Stimulated activated CD4-positive, alpha-beta T cell treated with anti-CD3 and anti-CD28 coated beads, TNF-alpha, amount 100 ng/mL, for 1 hour (primary cell): ENCODE data around the gene CAB39.

Source experiments
- DNase-seq, 3 donors: peaks; one replicate each; pipeline ENCODE4 v3.0.0-alpha.2; 2020; ENCODE audit warnings: low read depth in 3 of 3, low spot score in 1 of 3

The CAB39 gene

GRCh38 chr2:230849633-230850357 lies 137.2 kb downstream of the CAB39 start:
- DNase-seq: peak; percentile 27 to 72 (median 38)

- no peak for DNase-seq
Observed at GRCh38 chr2:230850358-230850658, 137.7 kb downstream of the CAB39 start.

GRCh38 chr2:230852113-230852512 lies 139.5 kb downstream of the CAB39 start:
- no peak for DNase-seq

GRCh38 chr2:230861552-230862255 lies 149.1 kb downstream of the CAB39 start:
- DNase-seq: no peak

- DNase-seq: no peak
Observed at GRCh38 chr2:230862292-230862691, 149.7 kb downstream of the CAB39 start.

- no peak for DNase-seq
Observed at GRCh38 chr2:230863031-230863430, 150.4 kb downstream of the CAB39 start.

GRCh38 chr2:230863442-230864121 lies 150.9 kb downstream of the CAB39 start:
- no peak for DNase-seq

- DNase-seq: no peak
Observed at GRCh38 chr2:230864122-230864604, 151.5 kb downstream of the CAB39 start.

GRCh38 chr2:230864605-230865306 lies 152.1 kb downstream of the CAB39 start, which contains the start of gene ITM2C:
Gene ITM2C (plus strand): TSS chr2:230864942. CDS start chr2:230865026, 84 bp downstream.
- peak; percentile 24 to 60 (median 46) for DNase-seq

GRCh38 chr2:230865307-230865765 lies 152.7 kb downstream of the CAB39 start:
- DNase-seq: no peak

- no peak for DNase-seq
Observed at GRCh38 chr2:230865766-230866755, 153.4 kb downstream of the CAB39 start.

- peak in 2 of 3 donors; percentile 39 to 42 for DNase-seq
Observed at GRCh38 chr2:230866756-230867523, 154.3 kb downstream of the CAB39 start.

GRCh38 chr2:230868161-230868946 lies 155.7 kb downstream of the CAB39 start:
- DNase-seq: no peak

GRCh38 chr2:230868947-230869913 lies 156.6 kb downstream of the CAB39 start:
- DNase-seq: no peak

GRCh38 chr2:230869914-230870543 lies 157.4 kb downstream of the CAB39 start:
- no peak for DNase-seq
